SJSA1 (cell line): ENCODE data around the gene JAG1. TPM values are rescaled to one million over a fixed set of nuclear protein-coding genes. Genes with fewer than 3 reads are reported as not detected.
A peak's percentile ranks its signal among the peaks of the same experiment; 100 is the strongest.

ENCODE experiments used
- DNase-seq, 2 experiments: peaks; one replicate each; pipeline ENCODE4 v3.0.0-alpha.2; 2015 to 2020; ENCODE audit warnings: low spot score in 2 of 2, low read depth in 1 of 2
- H3K27ac ChIP-seq: fragments of 250-450 bp; sonication (Bioruptor Pico); 2 replicates; pipeline ENCODE4 v1.5.1; 2020; ENCODE audit warnings: mild to moderate bottlenecking, moderate library complexity
- H3K27me3 ChIP-seq: fragments of 250-450 bp; sonication (Bioruptor Pico); replicated peaks from 2 replicates; pipeline ENCODE4 v1.5.1; 2020; ENCODE audit warnings: mild to moderate bottlenecking, moderate library complexity
- H3K36me3 ChIP-seq: fragments of 250-450 bp; sonication (Bioruptor Pico); 2 replicates; pipeline ENCODE4 v1.5.1; 2020; ENCODE audit warnings: mild to moderate bottlenecking
- H3K4me1 ChIP-seq: fragments of 250-450 bp; sonication (Bioruptor Pico); replicated peaks from 2 replicates; pipeline ENCODE4 v1.6.1; 2021; ENCODE audit warnings: mild to moderate bottlenecking
- H3K4me3 ChIP-seq: fragments of 250-450 bp; sonication (Bioruptor Pico); 2 replicates; pipeline ENCODE4 v1.5.1; 2020; ENCODE audit warnings: mild to moderate bottlenecking
- H3K9me3 ChIP-seq: fragments of 250-450 bp; sonication (Bioruptor Pico); replicated peaks from 2 replicates; pipeline ENCODE4 v1.5.1; 2020; ENCODE audit warnings: mild to moderate bottlenecking
- total RNA-seq: library from RNA; depleted of rRNA; stranded (reverse); fragments of >200 nt; shearing (Covaris generic); gene quantifications from 2 replicates; pipeline ENCODE4 v1.2.3, GENCODE V29; 2014

JAG1 gene
- total RNA-seq, 1 experiment from 2014 or later = 40.9 TPM

DNA sequence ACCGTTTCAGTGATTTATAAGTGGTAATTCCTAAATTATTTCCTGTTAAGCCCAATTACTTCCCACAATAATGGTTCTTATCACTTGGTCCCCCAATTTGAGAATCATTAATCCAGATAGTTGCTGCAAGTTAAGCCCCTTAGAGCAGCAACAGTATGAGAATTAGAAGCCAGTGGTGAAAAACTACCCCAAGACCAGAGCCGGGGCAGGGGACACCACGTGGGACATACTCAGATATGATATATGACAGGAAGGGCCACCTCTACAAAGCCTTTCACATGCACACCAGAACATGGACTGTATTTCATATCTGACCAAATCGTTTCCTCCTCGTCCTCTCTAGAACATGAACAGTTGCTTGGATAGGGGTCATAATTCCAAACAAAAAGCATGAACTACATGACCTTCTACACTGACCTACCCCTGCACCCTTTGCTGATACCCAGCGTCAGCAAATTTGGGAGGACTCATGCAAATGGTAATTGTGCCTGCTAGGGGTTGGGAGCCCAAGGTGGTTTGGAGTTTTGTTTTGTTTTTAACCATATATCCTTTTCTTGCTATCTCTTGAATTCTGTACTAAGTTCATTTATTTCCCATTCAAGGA is 3.9 kb downstream of the JAG1 start:
- Histone ChIP-seq H3K4me3 (no peak overlapping the region), H3K27ac (no peak overlapping the region), H3K4me1 (peaks cover 53% of the 10 kb centered on the region), H3K36me3 (peaks cover 43% of the 10 kb centered on the region), H3K9me3 (no peaks in the 10 kb centered on the region), H3K27me3 (no peaks in the 10 kb centered on the region)
- no peak for DNase-seq

DNA sequence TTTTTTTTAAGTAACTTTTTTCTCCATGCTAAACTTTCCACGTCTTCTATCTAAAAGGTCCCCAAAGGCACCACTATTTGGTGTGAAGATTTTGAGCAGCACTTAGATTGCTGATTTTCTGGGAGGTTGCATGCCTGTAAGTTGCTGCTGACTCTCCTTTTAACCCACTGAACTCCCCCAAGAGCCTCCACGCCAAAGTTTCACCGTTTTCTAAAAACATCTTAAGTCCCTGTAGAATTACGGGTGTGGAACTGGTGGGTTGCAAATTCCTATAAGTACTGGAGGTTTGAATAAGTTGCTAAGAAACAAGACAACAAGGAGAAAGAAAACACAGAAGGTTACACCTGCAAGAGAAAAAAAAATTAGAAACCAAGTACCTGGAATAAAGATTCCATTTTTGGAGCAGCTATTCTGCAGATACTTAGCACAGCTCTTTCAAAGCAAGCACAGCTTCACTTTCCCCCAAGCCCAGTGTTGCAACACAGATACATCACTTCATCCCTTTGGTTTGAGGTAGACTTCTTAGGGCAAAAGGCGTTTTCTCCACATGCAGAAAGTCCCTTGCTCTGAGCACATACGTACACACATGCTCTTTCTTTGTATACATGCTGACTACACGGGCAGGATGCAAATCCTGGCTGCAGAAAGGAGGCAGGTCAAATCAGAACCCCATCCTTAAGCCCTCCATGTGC is 5.0 kb downstream of the JAG1 start:
- Histone ChIP-seq H3K27ac (no peak overlapping the region), H3K9me3 (no peaks in the 10 kb centered on the region), H3K36me3 (peaks cover 51% of the 10 kb centered on the region), H3K27me3 (no peaks in the 10 kb centered on the region), H3K4me1 (peaks cover 59% of the 10 kb centered on the region), H3K4me3 (no peak overlapping the region)
- DNase-seq = no peak

DNA sequence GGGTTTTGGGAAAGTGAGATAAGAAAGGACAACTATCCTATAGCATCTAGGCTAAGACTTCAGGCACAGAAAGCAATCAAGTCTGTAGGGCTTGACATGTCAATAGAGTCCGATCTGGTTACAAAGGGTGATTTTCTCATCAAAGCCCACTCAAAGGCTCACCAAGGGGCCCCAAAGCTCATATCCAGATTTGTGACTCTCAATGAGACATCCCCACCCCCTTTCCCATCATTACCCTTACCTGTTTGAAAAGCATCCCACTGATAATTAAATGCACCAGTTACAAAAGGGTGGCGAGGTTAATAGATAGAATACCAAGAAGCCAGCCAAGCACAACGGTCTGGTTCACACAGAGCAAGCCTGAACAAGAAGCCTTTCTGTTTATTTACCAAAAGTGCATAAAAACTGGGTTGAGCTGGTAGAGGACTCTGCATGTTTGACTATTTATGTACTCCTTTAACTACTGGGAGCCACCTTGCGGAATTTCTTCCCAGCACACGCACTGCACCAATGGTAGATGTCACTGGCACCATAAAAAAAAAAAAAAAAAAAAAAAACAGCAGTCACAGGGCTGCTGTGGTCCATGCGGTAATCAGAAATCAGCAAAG is 6.1 kb downstream of the JAG1 start:
- no peaks in the 10 kb centered on the region for H3K27me3 ChIP-seq
- no peak for DNase-seq
- peak overlapping the region; percentile 97 for H3K27ac ChIP-seq
- H3K36me3 ChIP-seq = peaks cover 60% of the 10 kb centered on the region
- peaks cover 59% of the 10 kb centered on the region for H3K4me1 ChIP-seq
- H3K9me3 ChIP-seq = no peaks in the 10 kb centered on the region
- no peak overlapping the region for H3K4me3 ChIP-seq

- Histone ChIP-seq H3K36me3 (peaks cover 60% of the 10 kb centered on the region), H3K27me3 (no peaks in the 10 kb centered on the region), H3K4me3 (no peak overlapping the region), H3K9me3 (no peaks in the 10 kb centered on the region), H3K27ac (peak overlapping the region; percentile 97), H3K4me1 (peaks cover 59% of the 10 kb centered on the region)
- DNase-seq = peak; percentile 96 to 97
These were observed 6.8 kb downstream of the JAG1 start for GRCh38 chr20:10667077-10667401.

DNA sequence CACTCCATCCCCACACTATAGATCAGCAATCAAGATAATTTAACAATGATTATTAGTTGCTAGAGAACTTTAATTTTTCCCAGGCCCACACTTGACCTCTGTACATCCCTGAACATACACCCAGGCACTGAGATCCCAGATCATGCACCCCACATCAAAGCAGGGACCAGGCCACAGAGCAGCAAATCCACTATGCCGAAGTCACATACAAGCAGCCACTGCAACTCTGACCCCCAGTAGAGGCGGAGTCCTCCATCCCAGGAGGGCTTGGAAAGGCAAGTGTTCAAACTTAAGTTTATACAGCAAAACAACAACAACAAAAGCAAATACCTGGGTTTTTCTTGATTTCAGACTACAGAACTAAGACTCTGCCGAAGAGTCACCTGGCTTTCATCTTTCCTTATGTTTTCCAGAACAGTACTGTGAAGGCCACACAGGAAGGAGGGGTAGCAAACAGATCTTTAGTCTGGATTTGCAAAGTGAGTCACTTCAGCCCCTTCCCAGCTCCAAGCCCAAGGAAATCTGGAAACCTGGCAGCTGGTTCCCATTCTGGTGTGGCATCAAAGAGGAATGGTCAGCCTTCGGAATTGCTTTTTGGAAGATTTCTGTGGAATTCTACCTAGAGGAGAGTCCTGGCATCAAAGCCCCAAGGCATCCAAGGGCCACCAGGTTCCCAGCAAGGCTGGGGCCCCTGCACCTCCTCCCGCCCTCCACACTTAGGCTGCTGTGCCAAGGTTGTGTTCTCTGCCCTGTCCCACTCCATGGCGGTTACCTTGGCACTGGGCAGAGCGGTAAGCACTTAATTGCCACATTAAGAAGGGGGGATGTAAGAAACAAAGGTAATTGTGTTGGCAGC is 7.3 kb downstream of the JAG1 start:
- Histone ChIP-seq H3K9me3 (no peaks in the 10 kb centered on the region), H3K4me3 (no peak overlapping the region), H3K36me3 (peaks cover 65% of the 10 kb centered on the region), H3K27me3 (no peaks in the 10 kb centered on the region), H3K4me1 (peaks cover 59% of the 10 kb centered on the region), H3K27ac (peak overlapping the region; percentile 97)
- no peak for DNase-seq

GRCh38 chr20:10665791-10666190 is 8.0 kb downstream of the JAG1 start:
- peaks cover 59% of the 10 kb centered on the region for H3K4me1 ChIP-seq
- no peaks in the 10 kb centered on the region for H3K9me3 ChIP-seq
- peak overlapping the region; percentile 97; the same call in 1 of the 2 replicates for H3K27ac ChIP-seq
- H3K36me3 ChIP-seq = peaks cover 66% of the 10 kb centered on the region
- DNase-seq = no peak
- H3K27me3 ChIP-seq = no peaks in the 10 kb centered on the region
- no peak overlapping the region for H3K4me3 ChIP-seq

DNA sequence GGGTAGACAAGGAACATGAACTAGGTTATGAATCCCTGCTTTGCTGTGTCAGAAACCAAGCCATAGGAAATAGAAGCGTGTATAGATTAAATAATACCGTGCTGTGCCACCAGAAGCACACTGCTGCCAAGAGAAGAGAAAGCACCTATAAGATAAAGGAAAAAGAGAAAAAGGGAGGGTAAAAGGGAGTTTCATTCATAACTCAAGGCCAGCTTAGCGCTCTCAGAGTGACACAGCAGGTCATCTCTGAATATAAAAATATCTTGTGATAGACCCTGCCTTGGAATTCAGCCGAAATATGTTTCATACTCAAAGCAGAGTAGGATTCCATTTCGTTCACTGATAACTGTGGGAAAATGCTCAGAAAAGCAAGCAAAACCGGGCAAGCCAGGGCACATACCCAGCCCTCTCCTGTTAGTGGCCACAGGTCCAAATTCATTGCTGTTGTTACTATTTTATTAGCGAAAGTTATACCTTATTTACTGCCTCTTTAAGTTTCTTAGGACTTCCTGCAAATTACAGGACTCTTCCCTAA is 8.7 kb downstream of the JAG1 start:
- H3K9me3 ChIP-seq = no peaks in the 10 kb centered on the region
- peaks cover 70% of the 10 kb centered on the region for H3K36me3 ChIP-seq
- H3K4me1 ChIP-seq = peaks cover 59% of the 10 kb centered on the region
- no peak for DNase-seq
- H3K27me3 ChIP-seq = no peaks in the 10 kb centered on the region
- no peak overlapping the region for H3K27ac ChIP-seq
- H3K4me3 ChIP-seq = no peak overlapping the region

DNA sequence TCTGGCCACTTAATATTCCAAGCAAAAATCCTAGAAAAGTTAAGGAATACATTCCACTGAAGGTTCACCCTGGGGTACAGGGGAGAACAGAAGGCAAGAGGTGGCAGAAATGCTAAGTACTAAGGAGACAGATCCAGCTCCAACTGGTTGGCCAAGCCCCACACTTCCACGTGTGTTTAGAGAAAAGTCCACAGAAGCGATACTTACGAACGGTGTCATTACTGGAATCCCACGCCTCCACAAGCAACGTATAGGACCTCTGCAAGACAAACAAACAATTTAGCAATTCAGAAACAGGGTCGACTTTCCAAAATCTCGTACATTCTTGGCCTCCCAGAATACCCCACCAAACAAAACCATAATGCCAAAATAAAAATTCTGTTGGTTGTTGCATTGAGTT is 10.0 kb downstream of the JAG1 start:
- DNase-seq = no peak
- H3K27me3 ChIP-seq = no peaks in the 10 kb centered on the region
- H3K36me3 ChIP-seq = peaks cover 71% of the 10 kb centered on the region
- no peak overlapping the region for H3K4me3 ChIP-seq
- peaks cover 61% of the 10 kb centered on the region for H3K4me1 ChIP-seq
- no peaks in the 10 kb centered on the region for H3K9me3 ChIP-seq
- no peak overlapping the region for H3K27ac ChIP-seq

DNA sequence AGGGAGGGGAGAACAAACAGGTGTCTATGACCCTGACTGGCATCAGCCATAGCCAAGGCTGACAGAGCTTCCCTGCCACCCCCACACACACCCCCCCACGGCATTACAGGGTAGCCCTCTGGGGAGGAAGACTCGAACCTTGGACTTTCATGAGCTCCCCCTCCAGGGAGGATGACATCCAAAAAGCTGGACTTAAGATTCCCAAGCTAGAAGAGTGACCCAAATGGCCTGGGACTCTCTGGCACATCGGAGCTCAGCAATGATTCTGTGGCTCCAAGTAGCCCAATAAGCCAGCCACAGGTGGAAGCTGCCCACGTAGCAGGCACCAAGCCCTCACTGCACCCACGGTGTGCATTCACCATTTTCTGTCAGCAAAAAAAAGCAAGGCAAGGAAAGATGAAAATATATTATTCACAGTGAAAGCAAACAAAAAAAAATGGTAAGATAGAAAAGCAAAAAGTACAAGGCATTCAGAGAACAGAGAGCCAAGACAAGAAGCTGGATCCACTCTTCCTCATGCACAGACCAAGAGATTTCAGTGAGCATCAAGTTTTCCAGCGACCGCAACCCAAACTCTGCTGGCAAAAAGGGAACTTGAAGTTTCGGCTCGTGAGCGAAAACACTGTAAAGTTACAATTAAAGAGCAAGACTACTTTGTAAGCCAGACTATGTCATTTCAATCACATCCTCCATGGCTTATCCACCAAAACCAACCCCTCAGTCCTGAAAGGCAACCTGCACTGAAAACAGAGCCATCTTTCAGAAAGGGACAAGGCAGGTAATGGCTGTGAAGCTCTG is 10.9 kb downstream of the JAG1 start:
- Histone ChIP-seq H3K4me3 (no peak overlapping the region), H3K4me1 (peaks cover 56% of the 10 kb centered on the region), H3K9me3 (no peaks in the 10 kb centered on the region), H3K27me3 (no peaks in the 10 kb centered on the region), H3K27ac (no peak overlapping the region), H3K36me3 (peaks cover 74% of the 10 kb centered on the region)
- DNase-seq = no peak

DNA sequence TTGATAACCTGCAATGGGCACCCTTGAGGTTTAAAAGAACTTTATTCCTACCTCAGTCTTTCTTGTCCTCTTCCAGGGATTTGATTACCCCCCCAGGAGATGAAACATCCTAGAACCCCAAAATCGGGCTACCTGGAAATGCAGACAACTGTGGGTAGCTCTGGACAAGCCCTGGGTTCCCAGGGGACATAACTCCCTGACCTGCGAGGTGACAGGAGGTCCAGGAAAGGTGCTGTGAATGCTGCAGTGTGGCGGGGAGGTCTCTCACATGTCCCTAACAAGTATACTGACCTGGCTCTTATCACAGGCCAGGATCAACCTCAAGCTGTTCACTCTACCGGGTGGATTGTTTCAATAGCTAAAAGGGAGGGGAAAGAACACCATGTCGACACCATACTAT is 11.6 kb downstream of the JAG1 start:
- Histone ChIP-seq H3K4me3 (no peak overlapping the region), H3K27me3 (no peaks in the 10 kb centered on the region), H3K36me3 (peaks cover 81% of the 10 kb centered on the region), H3K4me1 (peaks cover 49% of the 10 kb centered on the region), H3K9me3 (no peaks in the 10 kb centered on the region), H3K27ac (no peak overlapping the region)
- DNase-seq = no peak

DNA sequence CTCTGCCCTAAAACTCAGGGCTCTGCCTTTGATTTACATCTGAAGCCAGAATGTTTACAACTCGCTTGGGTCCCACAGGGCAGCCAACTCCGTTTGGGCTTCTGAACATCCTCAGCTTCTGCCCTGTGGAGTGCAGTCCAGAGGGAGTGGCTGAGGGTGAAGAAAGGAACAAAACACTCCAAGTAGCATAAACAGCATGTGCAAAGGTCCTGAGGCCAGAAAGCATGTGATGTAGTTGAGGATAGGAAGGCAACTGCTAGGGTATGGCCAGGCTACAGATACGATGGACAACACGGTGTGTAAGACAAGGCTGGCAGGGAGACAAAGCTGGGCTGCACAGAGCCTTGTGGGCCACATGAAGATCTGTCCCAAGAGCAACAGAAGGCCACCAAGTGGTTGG is 12.5 kb downstream of the JAG1 start:
- no peaks in the 10 kb centered on the region for H3K27me3 ChIP-seq
- H3K4me1 ChIP-seq = peaks cover 40% of the 10 kb centered on the region
- DNase-seq = no peak
- H3K36me3 ChIP-seq = peaks cover 82% of the 10 kb centered on the region
- H3K4me3 ChIP-seq = no peak overlapping the region
- peak overlapping the region; percentile 78 for H3K27ac ChIP-seq
- no peaks in the 10 kb centered on the region for H3K9me3 ChIP-seq

DNA sequence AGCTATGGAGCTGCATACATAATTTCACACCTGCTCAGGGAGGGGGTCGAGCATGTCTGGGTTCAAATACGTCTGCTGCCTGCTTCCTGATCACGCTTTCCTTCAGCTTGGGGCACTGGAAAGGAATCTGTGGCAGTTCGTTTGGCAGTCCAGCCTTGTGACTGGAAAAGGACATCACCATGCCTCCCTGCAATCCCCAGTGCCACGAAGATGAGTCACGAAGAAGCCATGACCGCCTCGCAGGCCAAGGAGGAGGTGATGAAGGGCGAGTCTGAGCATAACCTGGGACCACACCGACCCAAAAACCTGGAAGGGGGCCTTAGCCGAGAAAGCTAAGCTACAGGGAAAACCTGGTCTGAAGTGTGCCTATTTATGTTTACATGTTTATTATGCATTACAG is 13.1 kb downstream of the JAG1 start:
- Histone ChIP-seq H3K9me3 (no peaks in the 10 kb centered on the region), H3K27ac (peak overlapping the region; percentile 78), H3K27me3 (no peaks in the 10 kb centered on the region), H3K4me3 (no peak overlapping the region), H3K36me3 (peaks cover 82% of the 10 kb centered on the region), H3K4me1 (peaks cover 34% of the 10 kb centered on the region)
- DNase-seq = peak in 1 of 2 experiments; percentile 86
